GM12891 (cell line): Measurements from ENCODE around the gene CENPS.

Source experiments
- POLR2A ChIP-seq: IDR thresholded peaks from 2 replicates; pipeline ENCODE4 v1.6.1; 2011; ENCODE audit warnings: low read depth, low read length, control low read depth
- POLR2AphosphoS5 ChIP-seq: IDR thresholded peaks from 2 replicates; pipeline ENCODE4 v1.6.1; 2011; ENCODE audit warnings: low read depth, low read length, control low read depth

- TF ChIP-seq POLR2AphosphoS5 (no peak), POLR2A (no peak)
Measured at GRCh38 chr1:10424651-10425050, 5.6 kb upstream of the CENPS start.
